ENCODE data around the gene GMNN. TPM values are rescaled to one million over a fixed set of nuclear protein-coding genes. Genes with fewer than 3 reads are reported as not detected.

The GMNN gene
- polyA plus RNA-seq, 1 donor (not counting 4 experiments of a cell fraction or from before 2014, with no cell fraction given): 28.4 TPM

DNA sequence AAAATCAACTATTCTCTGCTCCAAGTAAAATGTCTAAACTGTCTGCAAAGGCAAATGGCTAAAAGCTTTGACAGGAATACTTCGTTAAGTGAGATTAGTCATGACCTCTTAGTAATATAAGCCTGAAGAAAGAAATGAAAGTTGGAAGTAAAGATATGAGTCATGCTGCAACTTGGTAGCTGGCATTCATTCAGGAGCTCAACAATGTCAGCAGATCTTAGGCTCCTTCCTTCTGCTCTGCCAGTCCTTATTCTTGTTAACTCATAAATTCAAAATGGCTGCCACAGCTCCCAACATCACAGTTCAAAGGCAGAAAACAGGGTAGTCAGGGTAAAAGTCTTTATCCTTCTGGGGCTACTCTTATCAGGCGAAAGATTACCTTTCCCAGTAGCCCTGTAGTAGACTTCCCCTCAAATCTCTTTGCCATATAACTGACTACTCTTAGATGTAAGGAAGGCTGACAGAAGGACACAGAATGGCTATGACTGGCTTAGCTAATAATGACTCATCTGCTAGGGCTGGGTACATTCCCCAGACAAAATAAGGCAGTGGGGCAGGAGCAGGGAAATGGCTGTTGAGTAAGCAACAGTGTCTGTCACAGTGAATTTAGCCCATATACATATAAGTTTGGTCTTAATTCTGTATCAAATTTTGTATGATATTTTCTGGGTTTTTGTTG lies 31.3 kb upstream of the GMNN start:
- dilution Hi-C loops (cut with MboI; ENCODE audit: extremely low pct_ligation_motif_present, low sequenced_read_pairs): no loop called here
- H3K79me2 ChIP-seq (ENCODE audit: control insufficient read depth, insufficient read depth, low read length): no peaks in the 10 kb centered on the region
- peak overlapping the region; percentile 74 for H2AFZ ChIP-seq (ENCODE audit: control insufficient read depth, low read length)
- DNase-seq (ENCODE audit: low read depth, low spot score) (peak; percentile 88), FAIRE-seq (peak; percentile 82)
- H3K9ac ChIP-seq (ENCODE audit: control insufficient read depth, extremely low read depth, insufficient read depth, low read length): peak overlapping the region; percentile 76
- TF ChIP-seq EZH2 (IDR thresholded peaks at IDR 0.05; ENCODE audit: low read length): no peak
- TF ChIP-seq CTCF (optimal IDR thresholded peaks at IDR 0.05 in 1 of 3, IDR thresholded peaks at IDR 0.05 in 1 of 3, conservative IDR thresholded peaks at IDR 0.05 in 1 of 3; ENCODE audit: extremely low read depth in 1 of 3, insufficient read depth in 2 of 3, low read length in 3 of 3): no peak
- H4K20me1 ChIP-seq (ENCODE audit: control insufficient read depth, extremely low read depth, insufficient read depth, low read length): no peaks in the 10 kb centered on the region
- H3K9me3 ChIP-seq (ENCODE audit: control insufficient read depth, low read depth, low read length): no peaks in the 10 kb centered on the region
- H3K9me1 ChIP-seq (ENCODE audit: control insufficient read depth, extremely low read depth, insufficient read depth, low read length): no peaks in the 10 kb centered on the region
- peak overlapping the region; percentile 90 for H3K4me2 ChIP-seq (ENCODE audit: control insufficient read depth, extremely low read depth, insufficient read depth, low read depth, low read length)
- H3K4me3 ChIP-seq (ENCODE audit: control insufficient read depth in 2 of 3, extremely low read depth in 1 of 3, insufficient read depth in 2 of 3, low read depth in 1 of 3, low read length in 3 of 3): peak overlapping the region in 2 of 3 experiments; percentile 39 to 56
- H3K27me3 ChIP-seq (ENCODE audit: control insufficient read depth, extremely low read depth, insufficient read depth, low read length): no peaks in the 10 kb centered on the region
- peaks cover 22% of the 10 kb centered on the region for H3K4me1 ChIP-seq (ENCODE audit: control insufficient read depth, extremely low read depth, insufficient read depth, low read length)
- H3K36me3 ChIP-seq (ENCODE audit: control insufficient read depth in 2 of 2, extremely low read depth in 1 of 2, insufficient read depth in 2 of 2, low read length in 2 of 2): no peaks in the 10 kb centered on the region
- peak overlapping the region; percentile 95 for H3K27ac ChIP-seq (ENCODE audit: control insufficient read depth, insufficient read depth, low read length)

GRCh38 chr6:24743944-24744335 lies 30.8 kb upstream of the GMNN start:
- FAIRE-seq: no peak

More at GRCh38 chr6:24743944-24744335, 30.8 kb upstream of the GMNN start:
- H4K20me1 ChIP-seq (ENCODE audit: control insufficient read depth, extremely low read depth, insufficient read depth, low read length): no peaks in the 10 kb centered on the region
- dilution Hi-C loops (cut with MboI; ENCODE audit: extremely low pct_ligation_motif_present, low sequenced_read_pairs): no loop called here
- no peaks in the 10 kb centered on the region for H3K9me1 ChIP-seq (ENCODE audit: control insufficient read depth, extremely low read depth, insufficient read depth, low read length)
- no peaks in the 10 kb centered on the region for H3K9me3 ChIP-seq (ENCODE audit: control insufficient read depth, low read depth, low read length)
- peak overlapping the region; percentile 76 for H3K9ac ChIP-seq (ENCODE audit: control insufficient read depth, extremely low read depth, insufficient read depth, low read length)
- H3K27ac ChIP-seq (ENCODE audit: control insufficient read depth, insufficient read depth, low read length): peak overlapping the region; percentile 95
- H3K4me1 ChIP-seq (ENCODE audit: control insufficient read depth, extremely low read depth, insufficient read depth, low read length): peaks cover 17% of the 10 kb centered on the region
- H3K4me3 ChIP-seq (ENCODE audit: control insufficient read depth in 2 of 3, extremely low read depth in 1 of 3, insufficient read depth in 2 of 3, low read depth in 1 of 3, low read length in 3 of 3): no peak overlapping the region
- H3K36me3 ChIP-seq (ENCODE audit: control insufficient read depth in 2 of 2, extremely low read depth in 1 of 2, insufficient read depth in 2 of 2, low read length in 2 of 2): no peaks in the 10 kb centered on the region
- no peaks in the 10 kb centered on the region for H3K27me3 ChIP-seq (ENCODE audit: control insufficient read depth, extremely low read depth, insufficient read depth, low read length)
- DNase-seq (ENCODE audit: low read depth, low spot score): no peak
- peak overlapping the region; percentile 74 for H2AFZ ChIP-seq (ENCODE audit: control insufficient read depth, low read length)
- peak overlapping the region; percentile 90 for H3K4me2 ChIP-seq (ENCODE audit: control insufficient read depth, extremely low read depth, insufficient read depth, low read depth, low read length)
- TF ChIP-seq CTCF (optimal IDR thresholded peaks at IDR 0.05 in 1 of 3, IDR thresholded peaks at IDR 0.05 in 1 of 3, conservative IDR thresholded peaks at IDR 0.05 in 1 of 3; ENCODE audit: extremely low read depth in 1 of 3, insufficient read depth in 2 of 3, low read length in 3 of 3): no peak
- no peak for TF ChIP-seq EZH2 (IDR thresholded peaks at IDR 0.05; ENCODE audit: low read length)
- no peaks in the 10 kb centered on the region for H3K79me2 ChIP-seq (ENCODE audit: control insufficient read depth, insufficient read depth, low read length)

Data from keratinocyte (primary cell).